Caco-2 (cell line): ENCODE data around the gene PAK1. TPM values are rescaled to one million over a fixed set of nuclear protein-coding genes. Genes with fewer than 3 reads are reported as not detected.

Source experiments
- BruUV-seq: library from RNA; stranded (reverse); fragments of 400-500 nt; replicated peaks from 2 replicates; lab custom pipeline; 2021; lab: Mats Ljungman, UMichigan
- CTCF ChIA-PET: fragments of 300-600 bp; sonication (Branson Sonifier 250); formaldehyde crosslinking; loops from one replicate; lab custom pipeline; 2022; ENCODE audit warnings: antibody characterized with exemption; lab: Charles Lee
- POLR2A ChIA-PET: fragments of 300-600 bp; sonication (Branson Sonifier 250); formaldehyde crosslinking; loops from one replicate; lab custom pipeline; 2022; ENCODE audit warnings: antibody characterized with exemption; lab: Charles Lee
- DNase-seq, 2 experiments: peaks; one replicate each; pipeline versions ENCODE4 v3.0.0 to v3.0.0-alpha.2; 2020 to 2022
- H3K27me3 ChIP-seq: replicated peaks from 2 replicates; pipeline ENCODE4 v1.6.0; 2011; ENCODE audit warnings: low read length; ENCODE audit not compliant: control insufficient read depth, insufficient read depth
- H3K36me3 ChIP-seq: 2 replicates; pipeline ENCODE4 v1.5.1; 2011; ENCODE audit warnings: low read length; ENCODE audit not compliant: control insufficient read depth, insufficient read depth
- H3K4me1 ChIP-seq: fragments of 250-450 bp; sonication (Bioruptor Pico); 2 replicates; pipeline ENCODE4 v1.5.1; 2020; ENCODE audit warnings: mild to moderate bottlenecking
- H3K4me3 ChIP-seq: 2 replicates; pipeline ENCODE4 v1.5.1; 2011; ENCODE audit warnings: low read depth, mild to moderate bottlenecking, control low read depth, low read length
- H3K9me3 ChIP-seq: fragments of 250-450 bp; sonication (Bioruptor Pico); 2 replicates; pipeline ENCODE4 v1.5.1; 2020; ENCODE audit warnings: mild to moderate bottlenecking, moderate library complexity
- H3K27ac Mint-ChIP-seq: one replicate; pipeline ENCODE4 v1.8.0; 2022; ENCODE audit warnings: mixed read lengths; ENCODE audit not compliant: unreplicated experiment
- H3K27me3 Mint-ChIP-seq: one replicate; pipeline ENCODE4 v1.8.0; 2022; ENCODE audit warnings: mixed read lengths; ENCODE audit not compliant: insufficient read depth, unreplicated experiment
- H3K36me3 Mint-ChIP-seq: one replicate; pipeline ENCODE4 v1.8.0; 2022; ENCODE audit warnings: mild to moderate bottlenecking, mixed read lengths; ENCODE audit not compliant: insufficient read depth, unreplicated experiment
- H3K4me1 Mint-ChIP-seq: one replicate; pipeline ENCODE4 v1.8.0; 2022; ENCODE audit warnings: low read depth, mixed read lengths; ENCODE audit not compliant: unreplicated experiment
- H3K4me3 Mint-ChIP-seq: one replicate; pipeline ENCODE4 v1.8.0; 2022; ENCODE audit warnings: mild to moderate bottlenecking, moderate library complexity, mixed read lengths; ENCODE audit not compliant: unreplicated experiment
- H3K9me3 Mint-ChIP-seq: one replicate; pipeline ENCODE4 v1.8.0; 2022; ENCODE audit warnings: mixed read lengths; ENCODE audit not compliant: unreplicated experiment
- CTCF ChIP-seq, 2 experiments: fragments of 200-600 bp in 1 of 2; IDR thresholded peaks; 1 replicate in 1 of 2; 2 replicates in 1 of 2; pipeline versions ENCODE4 v1.5.1 to v1.8.0; 2011 to 2022; ENCODE audit warnings: antibody characterized with exemption in 1 of 2, control low read depth in 1 of 2, inconsistent platforms in 1 of 2, low read depth in 1 of 2, low read length in 1 of 2, mild to moderate bottlenecking in 1 of 2, moderate library complexity in 1 of 2; ENCODE audit not compliant: insufficient read depth in 1 of 2, severe bottlenecking in 1 of 2, unreplicated experiment in 1 of 2
- intact Hi-C: fragments of 100-400 bp; cut with micrococcal nuclease; formaldehyde crosslinking; loops from one replicate; pipeline ENCODE4 v1.10.0; 2022; ENCODE audit not compliant: unreplicated experiment
- total RNA-seq: library from RNA; stranded (reverse); gene quantifications from 2 replicates; pipeline ENCODE4 v1.2.3, GENCODE V29; 2022

The PAK1 gene
- total RNA-seq, 1 experiment from 2014 or later = 81.1 TPM

- BruUV-seq = no TSS peak
- intact Hi-C loops = loop anchor here (10.0 kb wide), 1 partner anchor 228 kb away; no protein-coding TSS in a partner anchor
- Histone ChIP-seq H3K9me3 (no peaks in the 10 kb centered on the region), H3K4me1 (no peaks in the 10 kb centered on the region), H3K27me3 (no peaks in the 10 kb centered on the region), H3K4me3 (no peak overlapping the region), H3K36me3 (no peaks in the 10 kb centered on the region)
- H3K4me1 Mint-ChIP-seq = no peaks in the 10 kb centered on the region
- ChIA-PET CTCF (interaction anchor here (0.6 kb wide), 1 partner anchor 444 kb away, joined by 3 read pairs; no protein-coding TSS in a partner anchor), POLR2A (no interaction called here)
- H3K36me3 Mint-ChIP-seq = no peaks in the 10 kb centered on the region
- no peak overlapping the region for H3K27ac Mint-ChIP-seq
- no peaks in the 10 kb centered on the region for H3K27me3 Mint-ChIP-seq
- no peak for DNase-seq
- H3K9me3 Mint-ChIP-seq = no peaks in the 10 kb centered on the region
- TF ChIP-seq CTCF (IDR thresholded peaks at IDR 0.05; ENCODE audit: insufficient read depth in 1 of 2, low read depth in 1 of 2, low read length in 1 of 2, severe bottlenecking in 1 of 2, unreplicated experiment in 1 of 2) = no peak
- H3K4me3 Mint-ChIP-seq = no peak overlapping the region
Observed at GRCh38 chr11:77316733-77317342, 157.1 kb downstream of the PAK1 start.

- POLR2A ChIA-PET = no interaction called here
- Mint-ChIP-seq H3K4me3 (no peak overlapping the region), H3K36me3 (no peaks in the 10 kb centered on the region), H3K27me3 (peaks cover 4% of the 10 kb centered on the region), H3K27ac (no peak overlapping the region), H3K4me1 (no peaks in the 10 kb centered on the region), H3K9me3 (no peaks in the 10 kb centered on the region)
- DNase-seq = no peak
- no peaks in the 10 kb centered on the region for H3K4me1 ChIP-seq
- BruUV-seq = no TSS peak
- intact Hi-C loops = loop anchor here (10.0 kb wide), 1 partner anchor 233 kb away; no protein-coding TSS in a partner anchor
- H3K9me3 ChIP-seq = no peaks in the 10 kb centered on the region
- no peak for TF ChIP-seq CTCF (IDR thresholded peaks at IDR 0.05; ENCODE audit: insufficient read depth in 1 of 2, low read depth in 1 of 2, low read length in 1 of 2, severe bottlenecking in 1 of 2, unreplicated experiment in 1 of 2)
- H3K27me3 ChIP-seq = no peaks in the 10 kb centered on the region
- CTCF ChIA-PET = interaction anchor here (0.5 to 0.7 kb wide), 2 partner anchors 141 to 236 kb away, joined by 3 to 4 read pairs; no protein-coding TSS in a partner anchor
- H3K36me3 ChIP-seq = no peaks in the 10 kb centered on the region
- no peak overlapping the region for H3K4me3 ChIP-seq
Observed at GRCh38 chr11:77312107-77312506, 161.8 kb downstream of the PAK1 start.

- no peak for TF ChIP-seq CTCF (IDR thresholded peaks at IDR 0.05; ENCODE audit: insufficient read depth in 1 of 2, low read depth in 1 of 2, low read length in 1 of 2, severe bottlenecking in 1 of 2, unreplicated experiment in 1 of 2)
- no peak overlapping the region for H3K4me3 ChIP-seq
- no peaks in the 10 kb centered on the region for H3K4me1 ChIP-seq
- Mint-ChIP-seq H3K4me1 (no peaks in the 10 kb centered on the region), H3K27me3 (peaks cover 4% of the 10 kb centered on the region), H3K9me3 (no peaks in the 10 kb centered on the region), H3K36me3 (no peaks in the 10 kb centered on the region), H3K27ac (no peak overlapping the region), H3K4me3 (no peak overlapping the region)
- H3K27me3 ChIP-seq = no peaks in the 10 kb centered on the region
- POLR2A ChIA-PET = no interaction called here
- intact Hi-C loops = loop anchor here (10.0 kb wide), 1 partner anchor 233 kb away; no protein-coding TSS in a partner anchor
- no peaks in the 10 kb centered on the region for H3K36me3 ChIP-seq
- no peaks in the 10 kb centered on the region for H3K9me3 ChIP-seq
- no TSS peak for BruUV-seq
- CTCF ChIA-PET = interaction anchor here (0.5 to 0.7 kb wide), 2 partner anchors 142 to 236 kb away, joined by 3 to 4 read pairs; no protein-coding TSS in a partner anchor
- DNase-seq = no peak
Observed at GRCh38 chr11:77311701-77312100, 162.2 kb downstream of the PAK1 start.
